ENCODE results near the gene ADGRL3.

ADGRL3 gene

GRCh38 chr4:61200187-61200915, at the start of gene ADGRL3:
ADGRL3 (plus strand) TSS chr4:61200326.
- FAIRE-seq = no peak

- FAIRE-seq = no peak
Observed at GRCh38 chr4:61152433-61152832, 47.7 kb upstream of the ADGRL3 start.

GRCh38 chr4:61160478-61160877, 39.6 kb upstream of the ADGRL3 start:
- FAIRE-seq = no peak

- no peak for FAIRE-seq
Observed at GRCh38 chr4:61162116-61162515, 38.0 kb upstream of the ADGRL3 start.

- no peak for FAIRE-seq
Observed at GRCh38 chr4:61173799-61174198, 26.3 kb upstream of the ADGRL3 start.

GRCh38 chr4:61175495-61175894, 24.6 kb upstream of the ADGRL3 start:
- no peak for FAIRE-seq

- FAIRE-seq = no peak
Observed at GRCh38 chr4:61177367-61177766, 22.8 kb upstream of the ADGRL3 start.

- no peak for FAIRE-seq
Observed at GRCh38 chr4:61180405-61180804, 19.7 kb upstream of the ADGRL3 start.

GRCh38 chr4:61182915-61183314, 17.2 kb upstream of the ADGRL3 start:
- no peak for FAIRE-seq

GRCh38 chr4:61185288-61185687, 14.8 kb upstream of the ADGRL3 start:
- FAIRE-seq = no peak

- no peak for FAIRE-seq
Observed at GRCh38 chr4:61192392-61192791, 7.7 kb upstream of the ADGRL3 start.

GRCh38 chr4:61193863-61194262, 6.3 kb upstream of the ADGRL3 start:
- FAIRE-seq = no peak

GRCh38 chr4:61194571-61194970, 5.6 kb upstream of the ADGRL3 start:
- FAIRE-seq = no peak

- no peak for FAIRE-seq
Observed at GRCh38 chr4:61195101-61195500, 5.0 kb upstream of the ADGRL3 start.

GRCh38 chr4:61198686-61199085, 1.4 kb upstream of the ADGRL3 start:
- FAIRE-seq = no peak

GRCh38 chr4:61199873-61200186, 296 bp upstream of the ADGRL3 start:
- no peak for FAIRE-seq

GRCh38 chr4:61200916-61201526, 895 bp downstream of the ADGRL3 start:
- FAIRE-seq = no peak

GRCh38 chr4:61201561-61201960, 1.4 kb downstream of the ADGRL3 start:
- no peak for FAIRE-seq

- no peak for FAIRE-seq
Observed at GRCh38 chr4:61201961-61202637, 2.0 kb downstream of the ADGRL3 start.

GRCh38 chr4:61202638-61203435, 2.7 kb downstream of the ADGRL3 start:
- FAIRE-seq = no peak

GRCh38 chr4:61203436-61203790, 3.3 kb downstream of the ADGRL3 start:
- no peak for FAIRE-seq

GRCh38 chr4:61204353-61205060, 4.4 kb downstream of the ADGRL3 start:
- FAIRE-seq = no peak

GRCh38 chr4:61205066-61205465, 4.9 kb downstream of the ADGRL3 start:
- no peak for FAIRE-seq

Measured in G401.6 (cell line).